ENCODE data around the gene SORBS1. TPM values are rescaled to one million over a fixed set of nuclear protein-coding genes. Genes with fewer than 3 reads are reported as not detected.

Gene SORBS1
- total RNA-seq, 2 experiments from 2014 or later: 0.13 to 0.70 TPM

GRCh38 chr10:95377950-95378349 lies 183.2 kb downstream of the SORBS1 start:
- Mint-ChIP-seq H3K9me3 (peaks cover 1% of the 10 kb centered on the region), H3K4me3 (no peak overlapping the region), H3K27me3 (peaks cover 4% of the 10 kb centered on the region), H3K36me3 (ENCODE audit: low read depth) (no peaks in the 10 kb centered on the region), H3K27ac (no peak overlapping the region), H3K4me1 (ENCODE audit: low read depth) (no peaks in the 10 kb centered on the region)
- ChIA-PET POLR2A (no interaction called here), CTCF (interaction anchor here (1.2 to 4.8 kb wide), 5 partner anchors 10 to 487 kb away, joined by 3 to 46 read pairs (median 7); no protein-coding TSS in a partner anchor)
- intact Hi-C loops (cut with micrococcal nuclease): loop anchor here (10.0 kb wide), 1 partner anchor 67 kb away; no protein-coding TSS in a partner anchor
- TF ChIP-seq CTCF (IDR thresholded peaks at IDR 0.05): no peak
- DNase-seq (no peak), ATAC-seq (no peak)

GRCh38 chr10:95375418-95375817 lies 185.8 kb downstream of the SORBS1 start:
- no peak for TF ChIP-seq CTCF (IDR thresholded peaks at IDR 0.05)
- Mint-ChIP-seq H3K4me1 (ENCODE audit: low read depth) (no peaks in the 10 kb centered on the region), H3K27me3 (peaks cover 10% of the 10 kb centered on the region), H3K36me3 (ENCODE audit: low read depth) (no peaks in the 10 kb centered on the region), H3K9me3 (peaks cover 1% of the 10 kb centered on the region), H3K27ac (no peak overlapping the region), H3K4me3 (no peak overlapping the region)
- ATAC-seq (no peak), DNase-seq (no peak)
- intact Hi-C loops (cut with micrococcal nuclease): loop anchor here (10.0 kb wide), 1 partner anchor 69 kb away; no protein-coding TSS in a partner anchor
- CTCF ChIA-PET: interaction anchor here (0.6 to 4.8 kb wide), 30 partner anchors 8 to 242 kb away, joined by 3 to 61 read pairs (median 6); no protein-coding TSS in a partner anchor
- POLR2A ChIA-PET: no interaction called here

- Mint-ChIP-seq H3K27ac (no peak overlapping the region), H3K36me3 (ENCODE audit: low read depth) (no peaks in the 10 kb centered on the region), H3K4me1 (ENCODE audit: low read depth) (no peaks in the 10 kb centered on the region), H3K4me3 (no peak overlapping the region), H3K27me3 (peaks cover 10% of the 10 kb centered on the region), H3K9me3 (peaks cover 1% of the 10 kb centered on the region)
- TF ChIP-seq CTCF (IDR thresholded peaks at IDR 0.05): peak; percentile 78
- peak; percentile 75 for DNase-seq
- ChIA-PET CTCF (interaction anchor here (0.6 to 4.8 kb wide), 37 partner anchors 9 to 467 kb away, joined by 3 to 61 read pairs (median 5); no protein-coding TSS in a partner anchor), POLR2A (no interaction called here)
- intact Hi-C loops (cut with micrococcal nuclease): loop anchor here (10.0 kb wide), 1 partner anchor 70 kb away; no protein-coding TSS in a partner anchor
- ATAC-seq: peak; percentile 97
Observed at GRCh38 chr10:95374597-95375209, 186.5 kb downstream of the SORBS1 start.

GRCh38 chr10:95373660-95374059 lies 187.5 kb downstream of the SORBS1 start:
- Mint-ChIP-seq H3K27me3 (peaks cover 10% of the 10 kb centered on the region), H3K4me1 (ENCODE audit: low read depth) (no peaks in the 10 kb centered on the region), H3K36me3 (ENCODE audit: low read depth) (no peaks in the 10 kb centered on the region), H3K4me3 (no peak overlapping the region), H3K27ac (no peak overlapping the region), H3K9me3 (peaks cover 1% of the 10 kb centered on the region)
- TF ChIP-seq CTCF (IDR thresholded peaks at IDR 0.05): no peak
- POLR2A ChIA-PET: no interaction called here
- DNase-seq: no peak
- intact Hi-C loops (cut with micrococcal nuclease): loop anchor here (2.0 to 10.0 kb wide), 2 partner anchors 71 to 227 kb away; no protein-coding TSS in a partner anchor
- CTCF ChIA-PET: interaction anchor here (0.7 to 4.8 kb wide), 28 partner anchors 9 to 468 kb away, joined by 3 to 61 read pairs (median 6); no protein-coding TSS in a partner anchor
- ATAC-seq: no peak

- DNase-seq (no peak), ATAC-seq (no peak)
- POLR2A ChIA-PET: interaction anchor here (0.6 kb wide), 1 partner anchor 130 kb away, joined by 3 read pairs; no protein-coding TSS in a partner anchor
- no peaks in the 10 kb centered on the region for H3K36me3 Mint-ChIP-seq (ENCODE audit: low read depth)
- H3K27me3 Mint-ChIP-seq: peaks cover 6% of the 10 kb centered on the region
- H3K4me1 Mint-ChIP-seq (ENCODE audit: low read depth): no peaks in the 10 kb centered on the region
- TF ChIP-seq CTCF (IDR thresholded peaks at IDR 0.05): no peak
- CTCF ChIA-PET: interaction anchor here (0.6 to 15.3 kb wide), 12 partner anchors 10 to 242 kb away, joined by 3 to 244 read pairs (median 3); no protein-coding TSS in a partner anchor
- no peak overlapping the region for H3K27ac Mint-ChIP-seq
- H3K9me3 Mint-ChIP-seq: no peaks in the 10 kb centered on the region
- H3K4me3 Mint-ChIP-seq: no peak overlapping the region
- intact Hi-C loops (cut with micrococcal nuclease): loop anchor here (5.0 to 10.0 kb wide), 2 partner anchors 177 to 740 kb away; no protein-coding TSS in a partner anchor
Observed at GRCh38 chr10:95364342-95364741, 196.8 kb downstream of the SORBS1 start.
